Neural progenitor cell (in vitro differentiated cells): ENCODE results near the gene TMEM175.

Source experiments
- CTCF ChIP-seq: fragments of 200-600 bp; sonication (generic); IDR thresholded peaks from 2 replicates; pipeline ENCODE4 v1.5.1; 2017; ENCODE audit warnings: antibody characterized with exemption, mild to moderate bottlenecking
- EZH2 ChIP-seq: fragments of 200-600 bp; sonication (generic); IDR thresholded peaks from 2 replicates; pipeline ENCODE4 v1.6.1; 2017; ENCODE audit warnings: antibody characterized with exemption, mild to moderate bottlenecking, moderate library complexity

GRCh38 chr4:991451-992296 is 59.4 kb downstream of the TMEM175 start:
- no peak for TF ChIP-seq CTCF
- TF ChIP-seq EZH2, result no peak
